Kidney (tissue), 14 donors: ENCODE data around the gene HOXB1. TPM values are rescaled to one million over a fixed set of nuclear protein-coding genes. Genes with fewer than 3 reads are reported as not detected.

Experiments
- DNase-seq, 5 donors: peaks; one replicate each; pipeline ENCODE4 v3.0.0-alpha.2; 2013 to 2020
- FAIRE-seq: peaks from 2 replicates; lab custom pipeline; 2012; peaks lifted over from hg19 to GRCh38; lab: Jason Lieb, UNC
- H3K27ac ChIP-seq, 2 donors: one replicate each; pipeline ENCODE4 v1.7.0; 2013; ENCODE audit warnings: low read depth in 2 of 2, low read length in 2 of 2, inconsistent platforms in 1 of 2
- H3K27me3 ChIP-seq: one replicate; pipeline ENCODE4 v1.7.1; 2013; ENCODE audit warnings: low read length, inconsistent platforms; ENCODE audit not compliant: control insufficient read depth, insufficient read depth
- H3K36me3 ChIP-seq, 3 donors: one replicate each; pipeline versions ENCODE4 v1.7.0 to v1.7.1; 2013; ENCODE audit warnings: low read length in 3 of 3, control low read depth in 1 of 3, inconsistent platforms in 1 of 3; ENCODE audit not compliant: insufficient read depth in 3 of 3, control insufficient read depth in 2 of 3
- H3K4me1 ChIP-seq, 3 donors: one replicate each; pipeline versions ENCODE4 v1.7.0 to v1.7.1; 2013; ENCODE audit warnings: low read length in 3 of 3, inconsistent platforms in 1 of 3, low read depth in 1 of 3; ENCODE audit not compliant: control insufficient read depth in 2 of 3, insufficient read depth in 2 of 3
- H3K4me3 ChIP-seq, 3 donors: one replicate each; pipeline versions ENCODE4 v1.7.0 to v1.8.1; 2013; ENCODE audit warnings: low read length in 3 of 3, control low read depth in 1 of 3, inconsistent platforms in 1 of 3
- H3K9ac ChIP-seq, 3 donors: one replicate each; pipeline versions ENCODE4 v1.7.0 to v1.7.1; 2013; ENCODE audit warnings: low read length in 3 of 3, control low read depth in 1 of 3, inconsistent platforms in 1 of 3
- H3K9me3 ChIP-seq, 3 donors: one replicate each; pipeline versions ENCODE4 v1.7.0 to v1.7.1; 2013; ENCODE audit warnings: low read length in 3 of 3, control low read depth in 1 of 3, inconsistent platforms in 1 of 3; ENCODE audit not compliant: control insufficient read depth in 2 of 3, insufficient read depth in 1 of 3
- intact Hi-C: fragments of 100-400 bp; cut with DNase I; formaldehyde crosslinking; loops from one replicate; pipeline ENCODE4 v1.11.1; 2022
- polyA plus RNA-seq: library from polyadenylated mRNA; stranded (reverse); fragments of 350-450 nt; fragmentation: Illumina TruSeq; extraction: RNeasy Lipid Tissue Mini Kit (QIAGEN cat#74804); gene quantifications from one replicate; pipeline ENCODE4 v1.2.3, GENCODE V29; 2014; ENCODE audit warnings: low read depth, low replicate concordance; ENCODE audit not compliant: insufficient read depth
- total RNA-seq: library from RNA; stranded (reverse); fragmentation: NEBNext Ultra II Directional; extraction: Animal tissue kit (Norgen Biotek cat#: 25700); gene quantifications from one replicate; pipeline ENCODE4 v1.2.1, GENCODE V29; 2021
- TF ChIP-seq, protein P1 (sequence below): IDR thresholded peaks from 3 replicates; pipeline ENCODE4 v1.5.1; 2012; ENCODE audit warnings: mild to moderate bottlenecking, moderate library complexity, borderline replicate concordance; ENCODE audit not compliant: insufficient read depth; ENCODE audit errors: extremely low read depth
- donor health status: control.
- donor health status: control.
- donor health status: control.
- donor health status: control.
- donor health status: control.
- donor health status: DM: yes; HTN: yes; CAD: no.
- donor health status: Normal renal cell carcinoma (clear cell type).

Gene HOXB1
- total and polyA plus RNA-seq, 2 donors from 2014 or later = not detected

- H3K36me3 ChIP-seq = no peaks in the 10 kb centered on the region
- TF ChIP-seq, protein P1, sequence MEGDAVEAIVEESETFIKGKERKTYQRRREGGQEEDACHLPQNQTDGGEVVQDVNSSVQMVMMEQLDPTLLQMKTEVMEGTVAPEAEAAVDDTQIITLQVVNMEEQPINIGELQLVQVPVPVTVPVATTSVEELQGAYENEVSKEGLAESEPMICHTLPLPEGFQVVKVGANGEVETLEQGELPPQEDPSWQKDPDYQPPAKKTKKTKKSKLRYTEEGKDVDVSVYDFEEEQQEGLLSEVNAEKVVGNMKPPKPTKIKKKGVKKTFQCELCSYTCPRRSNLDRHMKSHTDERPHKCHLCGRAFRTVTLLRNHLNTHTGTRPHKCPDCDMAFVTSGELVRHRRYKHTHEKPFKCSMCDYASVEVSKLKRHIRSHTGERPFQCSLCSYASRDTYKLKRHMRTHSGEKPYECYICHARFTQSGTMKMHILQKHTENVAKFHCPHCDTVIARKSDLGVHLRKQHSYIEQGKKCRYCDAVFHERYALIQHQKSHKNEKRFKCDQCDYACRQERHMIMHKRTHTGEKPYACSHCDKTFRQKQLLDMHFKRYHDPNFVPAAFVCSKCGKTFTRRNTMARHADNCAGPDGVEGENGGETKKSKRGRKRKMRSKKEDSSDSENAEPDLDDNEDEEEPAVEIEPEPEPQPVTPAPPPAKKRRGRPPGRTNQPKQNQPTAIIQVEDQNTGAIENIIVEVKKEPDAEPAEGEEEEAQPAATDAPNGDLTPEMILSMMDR = no peak
- DNase-seq (peak in 1 of 5 donors; percentile 48), FAIRE-seq (no peak)
- H3K27me3 ChIP-seq = no peaks in the 10 kb centered on the region
- H3K9me3 ChIP-seq = no peaks in the 10 kb centered on the region
- intact Hi-C loops = no loop called here
- H3K27ac ChIP-seq = no peak overlapping the region
- no peaks in the 10 kb centered on the region for H3K4me1 ChIP-seq
- H3K9ac ChIP-seq = no peak overlapping the region
- H3K4me3 ChIP-seq = no peak overlapping the region
These were observed 51.8 kb downstream of the HOXB1 start for GRCh38 chr17:48479014-48479402.

Other genes with a start within 250 kb of the HOXB1 start
- gene SKAP1, start 100.8 kb downstream of the HOXB1 start, total RNA-seq = 34.8 TPM
- 42.6 TPM for gene SKAP1, start 100.8 kb downstream of the HOXB1 start, polyA plus RNA-seq
- gene HOXB2, start 14.1 kb upstream of the HOXB1 start, total RNA-seq = 61.9 TPM
- 30.7 TPM for gene HOXB2, start 14.1 kb upstream of the HOXB1 start, polyA plus RNA-seq
- 22.6 TPM for gene HOXB4, start 47.3 kb upstream of the HOXB1 start, total RNA-seq
- gene HOXB4, start 47.3 kb upstream of the HOXB1 start, polyA plus RNA-seq = 4.4 TPM
- gene HOXB3, start 59.2 kb upstream of the HOXB1 start, total RNA-seq = 99.0 TPM
- 12.1 TPM for gene HOXB3, start 59.2 kb upstream of the HOXB1 start, polyA plus RNA-seq
- 27.0 TPM for gene HOXB5, start 62.8 kb upstream of the HOXB1 start, total RNA-seq
- gene HOXB5, start 62.8 kb upstream of the HOXB1 start, polyA plus RNA-seq = 12.3 TPM
- gene HOXB6, start 74.0 kb upstream of the HOXB1 start, total RNA-seq = 90.2 TPM
- 44.0 TPM for gene HOXB6, start 74.0 kb upstream of the HOXB1 start, polyA plus RNA-seq
- 45.4 TPM for gene HOXB7, start 80.0 kb upstream of the HOXB1 start, total RNA-seq
- 49.6 TPM for gene HOXB7, start 80.0 kb upstream of the HOXB1 start, polyA plus RNA-seq
- gene HOXB8, start 84.3 kb upstream of the HOXB1 start, total RNA-seq = 48.7 TPM
- gene HOXB8, start 84.3 kb upstream of the HOXB1 start, polyA plus RNA-seq = 19.3 TPM
- gene HOXB9, start 95.3 kb upstream of the HOXB1 start, total RNA-seq = 45.8 TPM
- 29.2 TPM for gene HOXB9, start 95.3 kb upstream of the HOXB1 start, polyA plus RNA-seq
- not detected for gene PRAC1, start 191.5 kb upstream of the HOXB1 start, total RNA-seq
- gene PRAC1, start 191.5 kb upstream of the HOXB1 start, polyA plus RNA-seq = not detected
- not detected for gene PRAC2, start 192.2 kb upstream of the HOXB1 start, total RNA-seq
- gene PRAC2, start 192.2 kb upstream of the HOXB1 start, polyA plus RNA-seq = not detected
- gene HOXB13, start 197.7 kb upstream of the HOXB1 start, total RNA-seq = not detected
- gene HOXB13, start 197.7 kb upstream of the HOXB1 start, polyA plus RNA-seq = not detected